ENCODE results near the gene CNTNAP2. TPM values are rescaled to one million over a fixed set of nuclear protein-coding genes. Genes with fewer than 3 reads are reported as not detected.

Gene CNTNAP2
- total RNA-seq, 1 experiment from 2014 or later: 0.03 TPM

GRCh38 chr7:147041438-147041837 is 924.8 kb downstream of the CNTNAP2 start:
- no TSS peak for BruUV-seq (replicated peaks)
- Histone ChIP-seq H3K27ac (ENCODE audit: low read length) (no peak overlapping the region), H3K36me3 (ENCODE audit: control insufficient read depth, insufficient read depth, low read length) (no peaks in the 10 kb centered on the region), H3K4me3 (ENCODE audit: low read depth in 2 of 2, low read length in 2 of 2) (no peak overlapping the region), H3K9me3 (ENCODE audit: control insufficient read depth, insufficient read depth, low read depth, low read length) (no peaks in the 10 kb centered on the region), H3K27me3 (ENCODE audit: control insufficient read depth, insufficient read depth, low read length) (no peaks in the 10 kb centered on the region), H3K4me1 (ENCODE audit: control insufficient read depth, insufficient read depth, low read length) (no peaks in the 10 kb centered on the region)
- ChIA-PET CTCF (no interaction called here), POLR2A (no interaction called here)
- intact Hi-C loops (cut with micrococcal nuclease; ENCODE audit: unreplicated experiment): no loop called here
- no peak for ATAC-seq
- DNase-seq (ENCODE audit: low read depth, low spot score): no peak
- TF ChIP-seq, protein P1, sequence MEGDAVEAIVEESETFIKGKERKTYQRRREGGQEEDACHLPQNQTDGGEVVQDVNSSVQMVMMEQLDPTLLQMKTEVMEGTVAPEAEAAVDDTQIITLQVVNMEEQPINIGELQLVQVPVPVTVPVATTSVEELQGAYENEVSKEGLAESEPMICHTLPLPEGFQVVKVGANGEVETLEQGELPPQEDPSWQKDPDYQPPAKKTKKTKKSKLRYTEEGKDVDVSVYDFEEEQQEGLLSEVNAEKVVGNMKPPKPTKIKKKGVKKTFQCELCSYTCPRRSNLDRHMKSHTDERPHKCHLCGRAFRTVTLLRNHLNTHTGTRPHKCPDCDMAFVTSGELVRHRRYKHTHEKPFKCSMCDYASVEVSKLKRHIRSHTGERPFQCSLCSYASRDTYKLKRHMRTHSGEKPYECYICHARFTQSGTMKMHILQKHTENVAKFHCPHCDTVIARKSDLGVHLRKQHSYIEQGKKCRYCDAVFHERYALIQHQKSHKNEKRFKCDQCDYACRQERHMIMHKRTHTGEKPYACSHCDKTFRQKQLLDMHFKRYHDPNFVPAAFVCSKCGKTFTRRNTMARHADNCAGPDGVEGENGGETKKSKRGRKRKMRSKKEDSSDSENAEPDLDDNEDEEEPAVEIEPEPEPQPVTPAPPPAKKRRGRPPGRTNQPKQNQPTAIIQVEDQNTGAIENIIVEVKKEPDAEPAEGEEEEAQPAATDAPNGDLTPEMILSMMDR (IDR thresholded peaks at IDR 0.05): no peak
- TF ChIP-seq TCF7L2 (IDR thresholded peaks at IDR 0.05; ENCODE audit: low read depth, low read length) (no peak), POLR2AphosphoS5 (IDR thresholded peaks at IDR 0.05; ENCODE audit: low read depth, low read length) (no peak), REST (IDR thresholded peaks at IDR 0.05; ENCODE audit: insufficient read depth in 1 of 2, low read depth in 2 of 2, low read length in 1 of 2) (no peak), SIN3A (IDR thresholded peaks at IDR 0.05; ENCODE audit: borderline replicate concordance, insufficient read depth, low read depth, low read length) (no peak)
- in situ Hi-C loops (cut with HindIII; ENCODE audit: low pct_unique_long_range_greater_than_20kb, low sequenced_read_pairs): no loop called here

DNA sequence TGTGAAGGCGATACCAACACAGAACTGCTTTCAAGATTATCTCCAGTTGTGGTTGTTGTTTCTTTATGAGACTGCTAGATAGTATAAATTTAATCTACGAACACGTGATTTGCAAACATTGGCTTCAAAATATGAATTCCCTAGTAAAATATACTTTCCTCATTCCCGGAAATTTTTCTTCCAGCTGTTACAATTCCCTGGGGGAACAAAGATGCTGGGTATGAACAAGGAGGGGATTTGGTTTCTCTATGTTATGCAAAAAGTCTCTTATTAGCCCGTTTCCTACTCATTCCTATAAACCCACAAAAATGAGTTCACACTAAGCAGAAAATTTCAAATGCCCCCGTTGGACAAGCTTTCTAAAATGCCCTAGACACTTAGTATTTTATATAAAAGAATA is 928.3 kb downstream of the CNTNAP2 start:
- Histone ChIP-seq H3K36me3 (ENCODE audit: control insufficient read depth, insufficient read depth, low read length) (no peaks in the 10 kb centered on the region), H3K9me3 (ENCODE audit: control insufficient read depth, insufficient read depth, low read depth, low read length) (no peaks in the 10 kb centered on the region), H3K4me1 (ENCODE audit: control insufficient read depth, insufficient read depth, low read length) (no peaks in the 10 kb centered on the region), H3K27ac (ENCODE audit: low read length) (no peak overlapping the region), H3K27me3 (ENCODE audit: control insufficient read depth, insufficient read depth, low read length) (no peaks in the 10 kb centered on the region), H3K4me3 (ENCODE audit: low read depth in 2 of 2, low read length in 2 of 2) (no peak overlapping the region)
- TF ChIP-seq TCF7L2 (IDR thresholded peaks at IDR 0.05; ENCODE audit: low read depth, low read length) (no peak), POLR2AphosphoS5 (IDR thresholded peaks at IDR 0.05; ENCODE audit: low read depth, low read length) (no peak), REST (IDR thresholded peaks at IDR 0.05; ENCODE audit: insufficient read depth in 1 of 2, low read depth in 2 of 2, low read length in 1 of 2) (no peak), SIN3A (IDR thresholded peaks at IDR 0.05; ENCODE audit: borderline replicate concordance, insufficient read depth, low read depth, low read length) (no peak)
- TF ChIP-seq, protein P1 (IDR thresholded peaks at IDR 0.05): no peak
- ChIA-PET POLR2A (no interaction called here), CTCF (no interaction called here)
- in situ Hi-C loops (cut with HindIII; ENCODE audit: low pct_unique_long_range_greater_than_20kb, low sequenced_read_pairs): no loop called here
- DNase-seq (ENCODE audit: low read depth, low spot score) (no peak), ATAC-seq (no peak)
- BruUV-seq (replicated peaks): no TSS peak
- intact Hi-C loops (cut with micrococcal nuclease; ENCODE audit: unreplicated experiment): no loop called here
